CD4-positive, alpha-beta T cell (primary cell): ENCODE data around the gene CSNK1G1. TPM values are rescaled to one million over a fixed set of nuclear protein-coding genes. Genes with fewer than 3 reads are reported as not detected.

Source experiments
- ATAC-seq: fragments of 200-7000 bp; cut with Tn5 transposase; one replicate; pipeline ENCODE4 v1.10.0; 2022; ENCODE audit warnings: mild to moderate bottlenecking; ENCODE audit not compliant: poor library complexity
- CTCF ChIA-PET: fragments of 350-600 bp; sonication (Branson Sonifier 250); formaldehyde crosslinking; loops from one replicate; lab custom pipeline; 2021; ENCODE audit warnings: antibody characterized with exemption, inconsistent platforms; lab: Charles Lee
- POLR2A ChIA-PET: fragments of 350-600 bp; sonication (Branson Sonifier 250); formaldehyde crosslinking; loops from one replicate; lab custom pipeline; 2021; ENCODE audit warnings: antibody characterized with exemption, inconsistent platforms; lab: Charles Lee
- DNase-seq, 14 experiments: peaks; one replicate each; pipeline ENCODE4 v3.0.0-alpha.2; 2013 to 2020; ENCODE audit warnings: mixed read lengths in 2 of 14
- H3K27ac ChIP-seq, 2 donors: one replicate each; pipeline versions ENCODE4 v1.5.1 to v1.7.0; 2013; ENCODE audit warnings: low read length in 2 of 2, low read depth in 1 of 2, mild to moderate bottlenecking in 1 of 2
- H3K27me3 ChIP-seq, 2 experiments: 1 replicate in 1 of 2; 2 replicates in 1 of 2; pipeline versions ENCODE4 v1.6.1 to v1.7.0; 2013; ENCODE audit warnings: low read length in 2 of 2, control low read depth in 1 of 2, mild to moderate bottlenecking in 1 of 2, moderate library complexity in 1 of 2; ENCODE audit not compliant: insufficient read depth in 2 of 2, control insufficient read depth in 1 of 2
- H3K36me3 ChIP-seq: one replicate; pipeline ENCODE4 v1.6.1; 2013; ENCODE audit warnings: low read length, control low read depth; ENCODE audit not compliant: insufficient read depth
- H3K4me1 ChIP-seq: one replicate; pipeline ENCODE4 v1.6.1; 2013; ENCODE audit warnings: low read length, control low read depth; ENCODE audit not compliant: insufficient read depth
- H3K4me3 ChIP-seq: one replicate; pipeline ENCODE4 v1.5.1; 2013; ENCODE audit warnings: mild to moderate bottlenecking, low read length, moderate library complexity
- H3K9me3 ChIP-seq, 2 experiments: 1 replicate in 1 of 2; 2 replicates in 1 of 2; pipeline versions ENCODE4 v1.6.1 to v1.7.0; 2013; ENCODE audit warnings: low read length in 2 of 2, mild to moderate bottlenecking in 2 of 2, control low read depth in 1 of 2, moderate library complexity in 1 of 2; ENCODE audit not compliant: control insufficient read depth in 1 of 2, insufficient read depth in 1 of 2
- H3K27ac Mint-ChIP-seq: one replicate; pipeline ENCODE4 v1.8.0; 2020; ENCODE audit warnings: mixed read lengths
- H3K27me3 Mint-ChIP-seq: one replicate; pipeline ENCODE4 v1.8.0; 2021; ENCODE audit warnings: mixed read lengths
- H3K36me3 Mint-ChIP-seq: one replicate; pipeline ENCODE4 v1.8.0; 2021; ENCODE audit warnings: low read depth, mixed read lengths
- H3K4me1 Mint-ChIP-seq: one replicate; pipeline ENCODE4 v1.8.0; 2021; ENCODE audit warnings: low read depth, mixed read lengths
- H3K4me3 Mint-ChIP-seq: one replicate; pipeline ENCODE4 v1.8.0; 2020; ENCODE audit warnings: mild to moderate bottlenecking, mixed read lengths
- H3K9me3 Mint-ChIP-seq: one replicate; pipeline ENCODE4 v1.8.0; 2020; ENCODE audit warnings: mixed read lengths
- intact Hi-C, 2 experiments: fragments of 100-400 bp; cut with DNase I in 1 of 2; cut with micrococcal nuclease in 1 of 2; formaldehyde crosslinking; loops; one replicate each; pipeline versions ENCODE4 v1.15.1 to v1.9.0; 2023 to 2025; cut with DNase I, micrococcal nuclease
- total RNA-seq, 174 experiments: library from RNA in 2 of 174; stranded (reverse) in 2 of 174; gene quantifications; one replicate each; pipeline ENCODE4 v1.2.3 and lab custom pipeline; 2021 to 2026
- TF ChIP-seq, protein P1 (sequence below): fragments of 200-600 bp; IDR thresholded peaks from one replicate; pipeline ENCODE4 v1.8.0; 2022; ENCODE audit warnings: antibody characterized with exemption, mild to moderate bottlenecking

Gene CSNK1G1
- total RNA-seq, 2 experiments from 2014 or later: 12.2 to 13.7 TPM

DNA sequence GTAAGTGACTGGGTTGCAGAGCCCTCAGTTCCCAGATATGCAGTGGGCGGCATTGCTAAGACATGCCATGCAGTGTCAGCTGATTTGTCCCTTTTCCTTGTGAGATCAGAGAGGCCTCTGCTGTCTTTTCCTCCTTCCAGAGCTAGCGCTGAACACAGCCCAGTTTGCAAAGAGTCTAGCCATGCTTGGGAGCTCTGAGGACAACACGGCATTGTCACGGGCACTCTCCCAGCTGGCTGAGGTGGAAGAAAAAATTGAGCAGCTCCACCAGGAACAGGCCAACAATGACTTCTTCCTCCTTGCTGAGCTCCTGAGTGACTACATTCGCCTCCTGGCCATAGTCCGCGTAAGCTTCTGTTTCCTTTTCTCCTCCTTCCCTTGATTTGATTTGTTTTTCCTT, 224.4 kb downstream of the CSNK1G1 start:
- CTCF ChIA-PET: interaction anchor here (1.2 kb wide), 1 partner anchor 22 kb away, joined by 3 read pairs; no protein-coding TSS in a partner anchor
- Mint-ChIP-seq H3K36me3 (peaks cover 94% of the 10 kb centered on the region), H3K4me3 (no peak overlapping the region), H3K9me3 (no peaks in the 10 kb centered on the region), H3K27me3 (no peaks in the 10 kb centered on the region), H3K27ac (no peak overlapping the region), H3K4me1 (no peaks in the 10 kb centered on the region)
- POLR2A ChIA-PET: interaction anchor here (1.0 kb wide), 1 partner anchor 32 kb away, joined by 3 read pairs; no protein-coding TSS in a partner anchor
- H3K27ac ChIP-seq: no peak overlapping the region
- H3K4me3 ChIP-seq: no peak overlapping the region
- TF ChIP-seq, protein P1, sequence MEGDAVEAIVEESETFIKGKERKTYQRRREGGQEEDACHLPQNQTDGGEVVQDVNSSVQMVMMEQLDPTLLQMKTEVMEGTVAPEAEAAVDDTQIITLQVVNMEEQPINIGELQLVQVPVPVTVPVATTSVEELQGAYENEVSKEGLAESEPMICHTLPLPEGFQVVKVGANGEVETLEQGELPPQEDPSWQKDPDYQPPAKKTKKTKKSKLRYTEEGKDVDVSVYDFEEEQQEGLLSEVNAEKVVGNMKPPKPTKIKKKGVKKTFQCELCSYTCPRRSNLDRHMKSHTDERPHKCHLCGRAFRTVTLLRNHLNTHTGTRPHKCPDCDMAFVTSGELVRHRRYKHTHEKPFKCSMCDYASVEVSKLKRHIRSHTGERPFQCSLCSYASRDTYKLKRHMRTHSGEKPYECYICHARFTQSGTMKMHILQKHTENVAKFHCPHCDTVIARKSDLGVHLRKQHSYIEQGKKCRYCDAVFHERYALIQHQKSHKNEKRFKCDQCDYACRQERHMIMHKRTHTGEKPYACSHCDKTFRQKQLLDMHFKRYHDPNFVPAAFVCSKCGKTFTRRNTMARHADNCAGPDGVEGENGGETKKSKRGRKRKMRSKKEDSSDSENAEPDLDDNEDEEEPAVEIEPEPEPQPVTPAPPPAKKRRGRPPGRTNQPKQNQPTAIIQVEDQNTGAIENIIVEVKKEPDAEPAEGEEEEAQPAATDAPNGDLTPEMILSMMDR: no peak
- no peaks in the 10 kb centered on the region for H3K9me3 ChIP-seq
- DNase-seq (no peak), ATAC-seq (no peak)
- H3K4me1 ChIP-seq: no peaks in the 10 kb centered on the region
- intact Hi-C loops: no loop called here
- no peaks in the 10 kb centered on the region for H3K27me3 ChIP-seq
- peaks cover 94% of the 10 kb centered on the region for H3K36me3 ChIP-seq

DNA sequence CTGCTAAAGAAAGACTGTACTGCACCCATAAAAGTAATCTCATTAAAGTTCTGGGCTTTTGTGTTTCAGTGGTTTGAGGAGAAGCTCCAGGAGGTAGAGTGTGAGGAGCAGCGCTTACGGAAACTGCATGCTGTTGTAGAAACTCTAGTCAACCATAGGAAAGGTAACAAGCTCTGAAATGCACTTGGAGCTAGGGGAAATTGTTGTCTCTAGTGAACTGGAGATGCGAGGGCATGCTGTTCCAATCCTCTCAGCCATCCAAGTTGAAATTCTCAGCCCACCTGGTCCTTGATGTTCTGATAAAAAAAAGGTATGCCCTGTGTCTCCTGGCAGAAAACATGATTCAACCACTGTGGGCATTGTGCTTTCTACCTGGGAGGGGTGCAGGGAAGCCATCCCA, 225.8 kb downstream of the CSNK1G1 start:
- CTCF ChIA-PET: no interaction called here
- POLR2A ChIA-PET: no interaction called here

DNA sequence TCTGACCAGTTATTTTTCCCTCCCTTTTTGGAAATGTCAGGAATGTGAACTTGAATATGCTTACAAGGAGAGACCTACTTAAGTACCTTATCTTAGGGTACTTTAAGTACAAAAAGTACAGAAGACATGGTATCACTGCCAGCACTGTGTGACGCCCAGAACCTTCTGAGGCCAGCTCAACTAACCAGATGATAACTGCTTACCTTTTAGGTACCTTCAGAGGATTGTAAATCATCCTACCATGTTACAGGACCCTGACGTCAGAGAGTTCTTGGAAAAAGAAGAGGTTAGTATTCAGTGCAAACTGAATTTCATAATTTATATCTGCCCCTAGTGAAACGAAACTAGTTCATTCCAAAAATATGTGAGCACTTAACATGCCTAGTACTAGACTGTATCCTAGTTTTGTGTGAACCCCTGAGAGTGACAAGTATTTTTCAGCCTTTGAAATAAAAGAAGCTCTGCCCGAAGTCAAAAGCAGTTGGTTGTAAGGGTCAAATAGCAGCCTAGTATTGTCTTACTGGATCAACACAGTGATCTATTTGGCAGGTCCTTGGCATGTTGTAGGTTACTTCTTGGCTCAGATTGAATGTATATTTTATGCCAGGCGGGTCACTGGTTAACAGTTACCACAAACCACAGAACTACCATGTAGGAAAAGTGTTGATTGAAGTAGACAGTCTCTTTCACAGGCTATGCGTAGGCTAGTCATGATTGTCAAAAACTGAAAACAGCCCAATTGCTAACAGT, 228.3 kb downstream of the CSNK1G1 start:
- ATAC-seq: no peak
- Mint-ChIP-seq H3K9me3 (no peaks in the 10 kb centered on the region), H3K27me3 (no peaks in the 10 kb centered on the region), H3K27ac (no peak overlapping the region), H3K4me1 (no peaks in the 10 kb centered on the region), H3K4me3 (no peak overlapping the region), H3K36me3 (peaks cover 92% of the 10 kb centered on the region)
- ChIA-PET POLR2A (no interaction called here), CTCF (interaction anchor here (0.9 kb wide), 1 partner anchor 26 kb away, joined by 3 read pairs; no protein-coding TSS in a partner anchor)
- no peaks in the 10 kb centered on the region for H3K27me3 ChIP-seq
- H3K9me3 ChIP-seq: no peaks in the 10 kb centered on the region
- H3K27ac ChIP-seq: no peak overlapping the region
- no peaks in the 10 kb centered on the region for H3K4me1 ChIP-seq
- DNase-seq: no peak
- H3K36me3 ChIP-seq: peaks cover 89% of the 10 kb centered on the region
- H3K4me3 ChIP-seq: no peak overlapping the region
- intact Hi-C loops: no loop called here
- TF ChIP-seq, protein P1: no peak

More for the DNA sequence above, 225.8 kb downstream of the CSNK1G1 start:
- no peaks in the 10 kb centered on the region for H3K9me3 ChIP-seq
- no peak for DNase-seq
- ATAC-seq: no peak
- no peak overlapping the region for H3K4me3 ChIP-seq
- H3K4me3 Mint-ChIP-seq: no peak overlapping the region
- H3K4me1 ChIP-seq: no peaks in the 10 kb centered on the region
- no peaks in the 10 kb centered on the region for H3K27me3 ChIP-seq
- H3K36me3 Mint-ChIP-seq: peaks cover 93% of the 10 kb centered on the region
- H3K9me3 Mint-ChIP-seq: no peaks in the 10 kb centered on the region
- H3K36me3 ChIP-seq: peaks cover 92% of the 10 kb centered on the region
- H3K27me3 Mint-ChIP-seq: no peaks in the 10 kb centered on the region
- TF ChIP-seq, protein P1: no peak
- no peak overlapping the region for H3K27ac ChIP-seq
- intact Hi-C loops: no loop called here
- no peak overlapping the region for H3K27ac Mint-ChIP-seq
- no peaks in the 10 kb centered on the region for H3K4me1 Mint-ChIP-seq
